ENCODE measurements around the gene HACE1.
"Not testable (repeated sequence)": the region's sequence is repeated elsewhere in the genome, so short reads cannot be mapped to it uniquely, and the experiment has no call there.

Gene HACE1

GRCh38 chr6:104739124-104739523 lies 120.6 kb downstream of the HACE1 start:
- not testable (repeated sequence) for H3K4me3 Mint-ChIP-seq; ATAC-seq (ENCODE audit: low read depth); H3K27me3 Mint-ChIP-seq

DNA sequence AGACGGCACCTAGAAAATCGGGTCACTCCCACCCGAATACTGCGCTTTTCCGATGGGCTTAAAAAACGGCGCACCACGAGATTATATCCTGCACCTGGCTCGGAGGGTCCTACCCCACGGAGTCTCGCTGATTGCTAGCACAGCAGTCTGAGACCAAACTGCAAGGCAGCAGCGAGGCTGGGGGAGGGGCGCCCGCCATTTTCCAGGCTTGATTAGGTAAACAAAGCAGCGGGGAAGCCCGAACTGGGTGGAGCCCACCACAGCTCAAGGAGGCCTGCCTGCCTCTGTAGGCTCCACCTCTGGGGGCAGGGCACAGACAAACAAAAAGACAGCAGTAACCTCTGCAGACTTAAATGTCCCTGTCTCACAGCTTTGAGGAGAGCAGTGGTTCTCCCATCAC lies 122.2 kb downstream of the HACE1 start:
- H3K27me3 Mint-ChIP-seq; DNase-seq (ENCODE audit: low spot score in 2 of 2); H3K9me3 Mint-ChIP-seq; ATAC-seq (ENCODE audit: low read depth); H3K27ac Mint-ChIP-seq; H3K36me3 Mint-ChIP-seq; H3K4me3 Mint-ChIP-seq; H3K4me1 Mint-ChIP-seq: not testable (repeated sequence)

More at GRCh38 chr6:104739124-104739523, 120.6 kb downstream of the HACE1 start:
- H3K27ac Mint-ChIP-seq; DNase-seq (ENCODE audit: low spot score in 2 of 2); H3K9me3 Mint-ChIP-seq; H3K4me1 Mint-ChIP-seq: not testable (repeated sequence)
- peaks cover 13% of the 10 kb centered on the region for H3K36me3 Mint-ChIP-seq

GRCh38 chr6:104736545-104736944 lies 123.2 kb downstream of the HACE1 start:
- H3K4me3 Mint-ChIP-seq: no peak overlapping the region
- no peaks in the 10 kb centered on the region for H3K4me1 Mint-ChIP-seq
- no peaks in the 10 kb centered on the region for H3K9me3 Mint-ChIP-seq
- no peak for DNase-seq (ENCODE audit: low spot score in 2 of 2)
- H3K36me3 Mint-ChIP-seq: peaks cover 17% of the 10 kb centered on the region
- no peak overlapping the region for H3K27ac Mint-ChIP-seq
- no peak for ATAC-seq (ENCODE audit: low read depth)
- no peaks in the 10 kb centered on the region for H3K27me3 Mint-ChIP-seq

DNA sequence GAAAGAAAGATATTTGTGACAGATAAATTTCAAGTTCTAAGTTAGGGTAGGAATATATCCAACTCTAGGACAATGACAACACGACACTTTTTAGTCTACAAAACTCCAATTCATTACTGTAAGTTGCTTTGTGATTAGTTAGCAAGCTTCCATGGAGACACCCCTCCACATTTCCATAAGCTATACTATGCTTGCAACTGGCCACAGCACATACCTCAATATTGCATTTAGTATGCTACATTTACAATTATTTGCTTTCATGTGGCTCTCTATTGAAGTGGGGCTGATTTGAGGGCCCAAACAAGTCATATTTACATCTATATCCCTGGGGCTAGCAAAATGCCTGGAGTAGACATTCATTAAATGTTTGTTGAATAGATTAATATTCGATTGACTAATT lies 129.3 kb downstream of the HACE1 start:
- peaks cover 15% of the 10 kb centered on the region for H3K36me3 Mint-ChIP-seq
- DNase-seq (ENCODE audit: low spot score in 2 of 2) (no peak), ATAC-seq (ENCODE audit: low read depth) (no peak)
- H3K4me3 Mint-ChIP-seq: no peak overlapping the region
- no peaks in the 10 kb centered on the region for H3K4me1 Mint-ChIP-seq
- H3K9me3 Mint-ChIP-seq: no peaks in the 10 kb centered on the region
- no peak overlapping the region for H3K27ac Mint-ChIP-seq
- no peaks in the 10 kb centered on the region for H3K27me3 Mint-ChIP-seq

GRCh38 chr6:104729433-104729832 lies 130.3 kb downstream of the HACE1 start:
- no peak for DNase-seq (ENCODE audit: low spot score in 2 of 2)
- Mint-ChIP-seq H3K36me3 (peaks cover 14% of the 10 kb centered on the region), H3K27me3 (no peaks in the 10 kb centered on the region)

GRCh38 chr6:104728448-104728847 lies 131.3 kb downstream of the HACE1 start:
- no peak for ATAC-seq (ENCODE audit: low read depth)

More at GRCh38 chr6:104729433-104729832, 130.3 kb downstream of the HACE1 start:
- no peaks in the 10 kb centered on the region for H3K4me1 Mint-ChIP-seq
- H3K9me3 Mint-ChIP-seq: no peaks in the 10 kb centered on the region
- no peak overlapping the region for H3K27ac Mint-ChIP-seq
- no peak for ATAC-seq (ENCODE audit: low read depth)
- H3K4me3 Mint-ChIP-seq: no peak overlapping the region

GRCh38 chr6:104718672-104719071 lies 141.0 kb downstream of the HACE1 start:
- no peak for DNase-seq (ENCODE audit: low spot score in 2 of 2)
- no peak overlapping the region for H3K27ac Mint-ChIP-seq

More at GRCh38 chr6:104728448-104728847, 131.3 kb downstream of the HACE1 start:
- H3K27ac Mint-ChIP-seq: no peak overlapping the region
- peaks cover 15% of the 10 kb centered on the region for H3K36me3 Mint-ChIP-seq
- H3K4me3 Mint-ChIP-seq: no peak overlapping the region
- H3K4me1 Mint-ChIP-seq: no peaks in the 10 kb centered on the region
- H3K9me3 Mint-ChIP-seq: no peaks in the 10 kb centered on the region
- no peak for DNase-seq (ENCODE audit: low spot score in 2 of 2)
- no peaks in the 10 kb centered on the region for H3K27me3 Mint-ChIP-seq

GRCh38 chr6:104716858-104717257 lies 142.9 kb downstream of the HACE1 start:
- H3K9me3 Mint-ChIP-seq: no peaks in the 10 kb centered on the region
- H3K4me3 Mint-ChIP-seq: no peak overlapping the region
- H3K4me1 Mint-ChIP-seq: no peaks in the 10 kb centered on the region
- ATAC-seq (ENCODE audit: low read depth) (no peak), DNase-seq (ENCODE audit: low spot score in 2 of 2) (no peak)
- H3K27ac Mint-ChIP-seq: no peak overlapping the region
- no peaks in the 10 kb centered on the region for H3K36me3 Mint-ChIP-seq
- no peaks in the 10 kb centered on the region for H3K27me3 Mint-ChIP-seq

More at GRCh38 chr6:104718672-104719071, 141.0 kb downstream of the HACE1 start:
- no peaks in the 10 kb centered on the region for H3K4me1 Mint-ChIP-seq
- H3K9me3 Mint-ChIP-seq: no peaks in the 10 kb centered on the region
- H3K36me3 Mint-ChIP-seq: no peaks in the 10 kb centered on the region
- no peaks in the 10 kb centered on the region for H3K27me3 Mint-ChIP-seq
- no peak for ATAC-seq (ENCODE audit: low read depth)
- no peak overlapping the region for H3K4me3 Mint-ChIP-seq

- H3K36me3 Mint-ChIP-seq: no peaks in the 10 kb centered on the region
These were observed 144.9 kb downstream of the HACE1 start for GRCh38 chr6:104714796-104715195.

DNA sequence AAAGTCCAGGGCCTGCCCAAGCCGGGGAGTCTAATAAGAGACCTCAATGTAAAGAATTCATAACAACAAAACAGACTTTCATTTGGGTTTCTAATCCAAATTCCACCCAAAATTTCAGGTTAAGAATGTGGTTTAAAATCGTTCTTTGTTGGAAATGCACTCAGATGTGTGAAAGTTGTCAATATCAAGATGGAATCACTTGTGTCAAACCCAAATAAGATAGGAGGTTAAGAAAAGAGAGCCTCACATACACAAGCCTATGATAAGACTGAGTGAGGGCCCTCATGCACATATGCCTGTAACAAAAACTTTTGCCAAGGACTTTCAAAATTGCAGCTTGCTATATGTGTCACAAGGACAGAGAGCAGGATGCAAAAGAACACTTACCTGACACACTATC lies 145.7 kb downstream of the HACE1 start:
- Mint-ChIP-seq H3K27ac (no peak overlapping the region), H3K9me3 (no peaks in the 10 kb centered on the region), H3K4me3 (no peak overlapping the region), H3K27me3 (no peaks in the 10 kb centered on the region), H3K4me1 (no peaks in the 10 kb centered on the region), H3K36me3 (no peaks in the 10 kb centered on the region)
- ATAC-seq (ENCODE audit: low read depth): no peak
- DNase-seq (ENCODE audit: low spot score in 2 of 2): no peak

More at GRCh38 chr6:104714796-104715195, 144.9 kb downstream of the HACE1 start:
- Mint-ChIP-seq H3K4me1 (no peaks in the 10 kb centered on the region), H3K4me3 (no peak overlapping the region), H3K27ac (no peak overlapping the region), H3K9me3 (no peaks in the 10 kb centered on the region), H3K27me3 (no peaks in the 10 kb centered on the region)
- ATAC-seq (ENCODE audit: low read depth) (no peak), DNase-seq (ENCODE audit: low spot score in 2 of 2) (no peak)

GRCh38 chr6:104711371-104711770 lies 148.3 kb downstream of the HACE1 start:
- no peaks in the 10 kb centered on the region for H3K36me3 Mint-ChIP-seq
- H3K4me3 Mint-ChIP-seq: no peak overlapping the region
- no peak overlapping the region for H3K27ac Mint-ChIP-seq
- ATAC-seq (ENCODE audit: low read depth) (no peak), DNase-seq (ENCODE audit: low spot score in 2 of 2) (no peak)
- no peaks in the 10 kb centered on the region for H3K27me3 Mint-ChIP-seq
- H3K9me3 Mint-ChIP-seq: no peaks in the 10 kb centered on the region
- H3K4me1 Mint-ChIP-seq: no peaks in the 10 kb centered on the region

- Mint-ChIP-seq H3K9me3 (no peaks in the 10 kb centered on the region), H3K27me3 (no peaks in the 10 kb centered on the region), H3K4me1 (no peaks in the 10 kb centered on the region), H3K4me3 (no peak overlapping the region), H3K27ac (no peak overlapping the region), H3K36me3 (no peaks in the 10 kb centered on the region)
- ATAC-seq (ENCODE audit: low read depth): no peak
- DNase-seq (ENCODE audit: low spot score in 2 of 2): no peak
These were observed 149.0 kb downstream of the HACE1 start for GRCh38 chr6:104710543-104711335.

DNA sequence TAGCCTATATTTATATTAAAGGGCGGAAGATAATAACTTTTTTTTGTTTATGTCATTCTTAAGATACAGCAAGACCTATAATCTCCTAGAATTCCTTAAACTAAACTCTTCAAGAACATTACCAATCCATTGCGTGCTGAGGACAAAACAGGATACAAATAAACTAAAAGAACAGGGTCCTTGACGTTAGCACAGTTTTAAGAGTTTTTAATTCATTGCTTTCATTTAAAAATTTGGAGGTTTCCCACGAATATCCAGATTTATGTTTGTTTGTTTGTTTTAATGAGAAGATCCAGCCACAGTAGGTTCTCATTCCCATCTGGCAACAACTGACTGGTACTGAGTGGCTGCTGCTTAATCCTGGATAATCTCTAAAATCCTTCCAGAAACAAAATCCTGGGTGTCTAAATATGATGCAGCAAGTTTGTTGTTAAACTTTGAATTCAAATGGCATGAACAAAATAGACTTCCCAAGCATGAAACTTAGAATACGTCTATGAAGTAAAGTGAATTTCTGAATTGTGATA lies 153.7 kb downstream of the HACE1 start:
- Mint-ChIP-seq H3K27ac (no peak overlapping the region), H3K36me3 (no peaks in the 10 kb centered on the region), H3K4me1 (peaks cover 3% of the 10 kb centered on the region), H3K9me3 (no peaks in the 10 kb centered on the region), H3K27me3 (no peaks in the 10 kb centered on the region), H3K4me3 (no peak overlapping the region)
- no peak for ATAC-seq (ENCODE audit: low read depth)
- no peak for DNase-seq (ENCODE audit: low spot score in 2 of 2)

DNA sequence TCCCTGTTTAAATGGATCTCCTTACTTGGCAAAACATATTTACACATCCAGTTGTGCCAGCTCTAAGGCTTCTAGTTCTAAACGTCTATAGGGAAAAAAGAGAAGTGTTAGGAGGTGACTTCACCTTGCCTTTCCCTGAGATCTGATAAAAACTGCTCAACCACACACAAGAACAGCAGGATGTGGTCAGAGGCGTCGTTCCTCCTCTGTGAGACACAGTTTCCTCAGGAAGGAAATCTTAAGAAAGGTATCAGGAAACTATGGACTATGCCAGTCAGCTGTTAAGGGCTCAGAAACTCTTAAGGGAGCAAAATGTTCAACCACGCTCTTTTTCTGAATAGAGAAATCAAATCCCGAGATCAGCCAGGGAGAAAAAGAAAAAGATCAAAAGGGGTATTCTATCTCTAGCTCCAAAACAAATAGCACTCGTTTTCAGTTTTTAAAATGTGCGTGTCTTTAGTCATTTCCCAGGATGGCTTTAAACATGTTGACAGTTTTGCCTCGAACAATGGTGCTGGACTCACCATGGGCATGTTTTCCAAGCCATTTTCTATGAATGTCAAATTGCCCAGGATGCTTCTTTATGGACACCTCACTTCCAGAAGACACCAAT lies 154.5 kb downstream of the HACE1 start:
- DNase-seq (ENCODE audit: low spot score in 2 of 2) (no peak), ATAC-seq (ENCODE audit: low read depth) (no peak)
- H3K36me3 Mint-ChIP-seq: no peaks in the 10 kb centered on the region
- H3K4me1 Mint-ChIP-seq: peaks cover 3% of the 10 kb centered on the region
- no peak overlapping the region for H3K4me3 Mint-ChIP-seq
- H3K9me3 Mint-ChIP-seq: no peaks in the 10 kb centered on the region
- H3K27ac Mint-ChIP-seq: no peak overlapping the region
- H3K27me3 Mint-ChIP-seq: no peaks in the 10 kb centered on the region

Data from memory B cell (primary cell).